Esophagus muscularis mucosa (tissue), 4 donors: ENCODE results near the gene PQBP1. TPM values are rescaled to one million over a fixed set of nuclear protein-coding genes. Genes with fewer than 3 reads are reported as not detected.
"Not testable (repeated sequence)": the region's sequence is repeated elsewhere in the genome, so short reads cannot be mapped to it uniquely, and the experiment has no call there.

ENCODE experiments used
- DNase-seq: peaks from one replicate; pipeline ENCODE4 v3.0.0-alpha.2; 2017; ENCODE audit errors: extremely low spot score
- H3K27ac ChIP-seq, 4 donors: fragments of 200-600 bp; sonication (generic); replicated peaks in 1 of 4; 1 replicate in 3 of 4; 2 replicates in 1 of 4; pipeline ENCODE4 v1.5.1; 2016 to 2019; ENCODE audit warnings: mild to moderate bottlenecking in 1 of 4
- H3K27me3 ChIP-seq, 4 donors: fragments of 200-600 bp; sonication (generic); one replicate each; pipeline versions ENCODE4 v1.5.1 to v1.6.0; 2016 to 2019
- H3K36me3 ChIP-seq, 4 donors: fragments of 200-600 bp; sonication (generic); one replicate each; pipeline ENCODE4 v1.5.1; 2016 to 2019
- H3K4me1 ChIP-seq, 4 donors: fragments of 200-600 bp; sonication (generic); one replicate each; pipeline ENCODE4 v1.5.1; 2016 to 2019
- H3K4me3 ChIP-seq, 4 donors: fragments of 200-600 bp; sonication (generic); 1 replicate in 2 of 4; 2 replicates in 2 of 4; pipeline ENCODE4 v1.5.1; 2016 to 2019; ENCODE audit warnings: mild to moderate bottlenecking in 4 of 4, moderate library complexity in 1 of 4
- H3K9me3 ChIP-seq, 4 donors: fragments of 200-600 bp; sonication (generic); 1 replicate in 3 of 4; 2 replicates in 1 of 4; pipeline ENCODE4 v1.5.1; 2016 to 2019
- EP300 ChIP-seq: sonication (generic); formaldehyde crosslinking; IDR thresholded peaks from one replicate; pipeline ENCODE4 v1.6.1; 2017; ENCODE audit warnings: antibody characterized with exemption
- POLR2A ChIP-seq: fragments of 450-650 bp; IDR thresholded peaks from one replicate; pipeline ENCODE4 v1.6.1; 2017; ENCODE audit warnings: antibody characterized with exemption, moderate library complexity, mild to moderate bottlenecking, low read depth
- POLR2AphosphoS5 ChIP-seq, 2 donors: sonication (generic); formaldehyde crosslinking; IDR thresholded peaks; one replicate each; pipeline ENCODE4 v1.6.1; 2017; ENCODE audit warnings: antibody characterized with exemption in 2 of 2
- WGBS: methylation state at CpG from one replicate; pipeline ENCODE4 v1.1.5; 2018; 5-methylcytosine and 5-hydroxymethylcytosine counted together
- intact Hi-C: fragments of 100-400 bp; cut with DNase I; formaldehyde crosslinking; loops from one replicate; pipeline ENCODE4 v1.15.1; 2023
- total RNA-seq, 4 donors: library from RNA; depleted of rRNA; stranded (reverse); fragments of >200 nt; gene quantifications; one replicate each; pipeline versions ENCODE4 v1.1.0 to v1.2.1, GENCODE V29; 2016
- TF ChIP-seq, protein P1 (sequence below), 3 experiments: fragments of 200-600 bp in 2 of 3; fragments of 450-650 bp in 1 of 3; sonication (generic) in 2 of 3; IDR thresholded peaks; one replicate each; pipeline ENCODE4 v1.5.1; 2017 to 2019; ENCODE audit warnings: antibody characterized with exemption in 3 of 3, mild to moderate bottlenecking in 2 of 3, moderate library complexity in 1 of 3

PQBP1 gene
- total RNA-seq, 4 donors from 2014 or later: 53.6 to 81.3 (median 72.0) TPM

DNA sequence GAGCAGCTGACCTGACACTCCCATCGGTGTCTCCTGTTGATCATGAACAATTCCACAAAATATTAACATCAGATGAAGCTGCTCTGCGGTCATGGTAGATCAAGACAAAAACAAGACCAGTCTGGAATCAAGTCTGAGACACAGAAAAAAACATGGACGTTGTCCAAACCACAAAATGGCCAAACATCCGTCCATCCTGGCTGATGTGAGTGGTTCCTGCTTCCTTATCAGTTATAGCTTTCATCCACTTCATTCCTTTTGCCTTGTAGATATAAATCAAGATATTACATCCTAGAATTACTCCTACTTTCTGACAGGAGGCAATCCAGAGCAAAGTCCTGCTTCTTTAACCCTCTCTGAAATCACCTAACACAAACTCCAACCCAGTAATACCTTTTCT lies 33.5 kb upstream of the PQBP1 start:
- H3K9me3 ChIP-seq: no peaks in the 10 kb centered on the region
- no peaks in the 10 kb centered on the region for H3K4me1 ChIP-seq
- TF ChIP-seq POLR2A (no peak), POLR2AphosphoS5 (IDR thresholded peaks at IDR 0.05) (no peak), EP300 (no peak)
- TF ChIP-seq, protein P1, sequence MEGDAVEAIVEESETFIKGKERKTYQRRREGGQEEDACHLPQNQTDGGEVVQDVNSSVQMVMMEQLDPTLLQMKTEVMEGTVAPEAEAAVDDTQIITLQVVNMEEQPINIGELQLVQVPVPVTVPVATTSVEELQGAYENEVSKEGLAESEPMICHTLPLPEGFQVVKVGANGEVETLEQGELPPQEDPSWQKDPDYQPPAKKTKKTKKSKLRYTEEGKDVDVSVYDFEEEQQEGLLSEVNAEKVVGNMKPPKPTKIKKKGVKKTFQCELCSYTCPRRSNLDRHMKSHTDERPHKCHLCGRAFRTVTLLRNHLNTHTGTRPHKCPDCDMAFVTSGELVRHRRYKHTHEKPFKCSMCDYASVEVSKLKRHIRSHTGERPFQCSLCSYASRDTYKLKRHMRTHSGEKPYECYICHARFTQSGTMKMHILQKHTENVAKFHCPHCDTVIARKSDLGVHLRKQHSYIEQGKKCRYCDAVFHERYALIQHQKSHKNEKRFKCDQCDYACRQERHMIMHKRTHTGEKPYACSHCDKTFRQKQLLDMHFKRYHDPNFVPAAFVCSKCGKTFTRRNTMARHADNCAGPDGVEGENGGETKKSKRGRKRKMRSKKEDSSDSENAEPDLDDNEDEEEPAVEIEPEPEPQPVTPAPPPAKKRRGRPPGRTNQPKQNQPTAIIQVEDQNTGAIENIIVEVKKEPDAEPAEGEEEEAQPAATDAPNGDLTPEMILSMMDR (IDR thresholded peaks at IDR 0.05): no peak
- no peak for DNase-seq
- no peaks in the 10 kb centered on the region for H3K27me3 ChIP-seq
- no peak overlapping the region for H3K27ac ChIP-seq
- intact Hi-C loops: no loop called here
- 54% methylated on average over 4 of the region's 4 CpGs for WGBS
- no peak overlapping the region for H3K4me3 ChIP-seq
- no peaks in the 10 kb centered on the region for H3K36me3 ChIP-seq

DNA sequence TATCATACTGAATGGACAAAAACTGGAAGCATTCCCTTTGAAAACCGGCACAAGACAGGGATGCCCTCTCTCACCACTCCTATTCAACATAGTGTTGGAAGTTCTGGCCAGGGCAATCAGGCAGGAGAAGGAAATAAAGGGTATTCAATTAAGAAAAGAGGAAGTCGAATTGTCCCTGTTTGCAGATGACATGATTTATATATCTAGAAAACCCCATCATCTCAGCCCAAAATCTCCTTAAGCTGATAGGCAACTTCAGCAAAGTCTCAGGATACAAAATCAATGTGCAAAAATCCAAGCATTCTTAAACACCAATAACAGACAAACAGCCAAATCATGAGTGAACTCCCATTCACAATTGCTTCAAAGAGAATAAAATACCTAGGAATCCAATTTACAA lies 25.7 kb upstream of the PQBP1 start:
- H3K36me3 ChIP-seq, H3K4me3 ChIP-seq, DNase-seq, H3K9me3 ChIP-seq, H3K27ac ChIP-seq, intact Hi-C loops, H3K27me3 ChIP-seq, H3K4me1 ChIP-seq: not testable (repeated sequence)
- 59% methylated on average over 2 of the region's 2 CpGs for WGBS

DNA sequence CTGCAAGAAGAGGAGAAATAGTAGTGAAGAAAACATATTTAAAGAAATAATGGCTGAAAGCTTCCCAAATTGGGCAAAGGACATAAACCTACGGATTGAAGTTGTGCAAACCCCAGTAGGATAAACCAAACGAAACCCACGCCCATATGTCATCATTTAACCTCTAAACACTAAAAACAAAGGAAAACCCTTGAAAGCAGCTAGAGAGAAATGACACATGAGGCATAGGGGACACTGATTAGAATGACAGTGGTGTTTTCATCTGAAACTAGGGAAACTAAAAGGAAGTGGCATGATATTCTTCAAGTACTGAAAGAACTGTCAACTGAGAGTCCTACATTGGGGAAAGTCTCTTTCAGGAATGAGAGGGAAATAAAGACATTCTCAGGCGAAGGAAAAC lies 20.8 kb upstream of the PQBP1 start:
- H3K4me3 ChIP-seq, intact Hi-C loops: not testable (repeated sequence)
- 55% methylated on average over 4 of the region's 4 CpGs for WGBS

DNA sequence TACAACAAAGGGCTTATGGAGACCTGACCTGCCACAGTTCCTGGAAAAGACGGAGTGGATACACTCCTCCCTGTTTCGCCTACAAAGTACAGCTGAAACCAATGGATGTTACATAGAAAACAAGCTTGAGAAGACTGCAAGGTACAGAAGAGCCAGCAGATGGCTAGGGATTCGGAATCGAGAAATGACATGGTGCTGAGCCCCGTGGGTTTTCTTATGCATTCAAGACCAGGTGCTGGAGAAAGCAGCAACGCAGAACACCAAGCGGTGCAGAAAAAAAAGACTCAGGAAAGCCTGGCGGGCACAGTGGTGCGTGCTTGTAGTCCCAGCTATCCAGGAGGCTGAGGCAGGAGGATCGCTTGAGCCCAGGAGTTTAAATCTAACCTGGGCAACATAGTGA lies 14.0 kb upstream of the PQBP1 start:
- WGBS: 76% methylated on average over 10 of the region's 10 CpGs
- H3K4me3 ChIP-seq: no peak overlapping the region
- no peak for DNase-seq
- TF ChIP-seq, protein P1 (IDR thresholded peaks at IDR 0.05): no peak
- TF ChIP-seq POLR2AphosphoS5 (IDR thresholded peaks at IDR 0.05): no peak
- TF ChIP-seq EP300: no peak
- no peak for TF ChIP-seq POLR2A
- no peaks in the 10 kb centered on the region for H3K27me3 ChIP-seq
- H3K27ac ChIP-seq: no peak overlapping the region
- no peaks in the 10 kb centered on the region for H3K36me3 ChIP-seq
- intact Hi-C loops: no loop called here
- no peaks in the 10 kb centered on the region for H3K9me3 ChIP-seq
- no peaks in the 10 kb centered on the region for H3K4me1 ChIP-seq

More for the DNA sequence above, 20.8 kb upstream of the PQBP1 start:
- not testable (repeated sequence) for H3K9me3 ChIP-seq, H3K27ac ChIP-seq, H3K36me3 ChIP-seq, H3K4me1 ChIP-seq, DNase-seq, H3K27me3 ChIP-seq

DNA sequence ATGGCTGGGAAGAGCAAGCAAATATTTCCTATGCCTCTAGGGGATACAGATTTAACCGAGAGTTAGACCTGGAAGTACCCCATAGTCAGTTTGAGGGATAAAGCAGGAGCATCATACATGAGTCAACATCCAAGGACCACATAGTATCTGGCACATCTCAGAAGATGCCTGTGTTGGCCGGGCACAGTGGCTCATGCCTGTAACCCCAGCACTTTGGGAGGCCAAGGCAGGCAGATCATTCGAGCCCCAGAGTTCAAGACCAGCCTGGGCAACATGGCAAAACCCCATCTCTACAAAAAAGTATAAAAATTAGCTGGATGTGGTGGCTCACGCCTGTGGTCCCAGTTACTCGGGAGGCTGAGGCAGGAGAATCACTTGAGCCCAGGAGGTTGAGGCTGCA lies 11.1 kb upstream of the PQBP1 start:
- H3K36me3 ChIP-seq, DNase-seq, intact Hi-C loops, H3K9me3 ChIP-seq, H3K27me3 ChIP-seq, H3K4me3 ChIP-seq, H3K27ac ChIP-seq, H3K4me1 ChIP-seq: not testable (repeated sequence)
- 81% methylated on average over 5 of the region's 5 CpGs for WGBS

DNA sequence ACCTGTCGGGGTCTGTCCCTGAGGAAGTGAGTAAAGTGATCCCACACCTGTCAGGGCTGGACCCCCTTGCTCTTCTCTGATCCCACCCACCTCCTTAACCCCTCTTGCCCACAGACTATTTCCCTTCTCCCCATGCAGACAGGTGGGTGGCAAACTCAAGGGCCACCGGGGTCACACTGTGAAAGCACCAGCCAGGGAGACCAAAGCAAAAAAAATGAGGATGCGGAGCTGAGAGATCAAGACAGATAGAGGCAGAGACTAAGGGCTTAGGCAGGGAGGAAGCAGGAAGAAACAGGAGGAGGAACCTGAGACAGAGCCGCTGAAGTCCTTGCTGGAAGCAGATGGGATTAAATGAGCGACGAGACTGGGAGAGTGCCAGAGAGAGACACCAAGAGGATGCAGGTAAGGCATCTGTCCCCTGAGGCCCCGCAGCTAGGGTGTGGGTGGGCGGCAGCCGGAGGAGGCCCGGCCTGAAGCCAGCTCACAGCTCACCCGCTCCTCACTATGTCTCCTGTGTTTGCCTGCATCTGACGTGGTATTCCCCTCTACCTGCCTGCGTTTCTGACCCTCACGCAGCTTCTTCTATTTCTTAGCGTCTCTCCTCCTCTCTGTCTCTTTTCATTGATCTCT lies 7.3 kb upstream of the PQBP1 start:
- Histone ChIP-seq H3K4me1 (peaks cover 0 to 14% (median 10%) of the 10 kb centered on the region in 4 donors), H3K4me3 (peak overlapping the region; percentile 68 to 70 (median 69)), H3K9me3 (no peaks in the 10 kb centered on the region), H3K27me3 (no peaks in the 10 kb centered on the region), H3K36me3 (peaks cover 0 to 15% (median 11%) of the 10 kb centered on the region in 4 donors), H3K27ac (peak overlapping the region; percentile 80 to 84 (median 82))
- intact Hi-C loops: loop anchor here (5.0 kb wide), 1 partner anchor 88 kb away; the partner anchor contains the start of gene HDAC6
- TF ChIP-seq, protein P1 (IDR thresholded peaks at IDR 0.05): no peak
- TF ChIP-seq POLR2AphosphoS5 (IDR thresholded peaks at IDR 0.05) (no peak), POLR2A (no peak), EP300 (no peak)
- 52% methylated on average over 15 of the region's 15 CpGs for WGBS
- DNase-seq: no peak
